ENCODE measurements around the gene ATF6. TPM values are rescaled to one million over a fixed set of nuclear protein-coding genes. Genes with fewer than 3 reads are reported as not detected.

Gene ATF6
- total and polyA plus RNA-seq, 2 of the 4 experiments (the other 2 are of a cell fraction): 12.2 to 17.6 TPM

DNA sequence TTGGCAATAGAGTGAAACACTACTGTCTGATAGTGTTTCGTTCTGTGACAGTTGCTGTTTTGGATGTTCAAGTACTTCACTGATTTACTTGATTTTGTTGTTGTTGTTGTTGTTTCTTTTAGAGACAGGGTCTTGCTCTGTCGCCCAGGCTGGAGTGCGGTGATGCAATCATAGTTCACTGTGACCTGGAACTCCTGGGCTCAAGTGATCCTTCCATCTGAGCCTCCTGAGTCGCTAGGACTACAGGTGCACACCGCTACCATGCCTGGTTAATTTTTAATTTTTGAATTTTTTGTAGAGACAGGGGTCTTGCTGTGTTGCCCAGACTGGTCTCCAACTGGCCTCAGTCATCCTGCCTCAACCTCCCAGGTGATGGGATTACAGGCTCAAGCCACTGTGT, 2.3 kb downstream of the ATF6 start:
- Histone ChIP-seq H3K36me3 (ENCODE audit: control insufficient read depth, insufficient read depth, low read length) (no peaks in the 10 kb centered on the region), H3K9ac (ENCODE audit: low read depth, low read length) (no peak overlapping the region), H4K20me1 (ENCODE audit: insufficient read depth, low read length) (peaks cover 3% of the 10 kb centered on the region; the same call in 1 of the 2 replicates), H3K4ac (ENCODE audit: low read depth, low read length) (no peak overlapping the region), H4K8ac (ENCODE audit: low read depth in 2 of 2, low read length in 2 of 2) (no peak overlapping the region), H3K27ac (ENCODE audit: insufficient read depth, low read length) (no peak overlapping the region), H2BK15ac (ENCODE audit: low read depth, low read length) (no peak overlapping the region), H4K91ac (ENCODE audit: insufficient read depth, low read depth, low read length) (no peak overlapping the region), H2AK5ac (ENCODE audit: low read depth, low read length) (no peak overlapping the region), H2BK20ac (ENCODE audit: low read depth, low read length) (no peak overlapping the region), H3K79me1 (ENCODE audit: low read depth in 1 of 2, low read length in 2 of 2) (peaks cover 9 to 50% of the 10 kb centered on the region in 2 experiments; a peak in 3 of 4 replicates), H3K56ac (ENCODE audit: extremely low read depth, insufficient read depth, low read length) (no peak overlapping the region), H3K18ac (ENCODE audit: low read depth, low read length) (no peak overlapping the region), H3K23ac (ENCODE audit: low read depth, low read length) (no peak overlapping the region; the same call in 1 of the 2 replicates), H3K27me3 (ENCODE audit: control insufficient read depth, insufficient read depth, low read length) (no peaks in the 10 kb centered on the region), H3K4me2 (ENCODE audit: low read depth, low read length) (no peak overlapping the region), H3K4me1 (ENCODE audit: control insufficient read depth, insufficient read depth, low read length) (no peaks in the 10 kb centered on the region), H3K14ac (replicated peaks; ENCODE audit: low read depth, low read length) (no peak overlapping the region), H3K4me3 (ENCODE audit: insufficient read depth, low read depth, low read length) (no peak overlapping the region), H2AK9ac (replicated peaks; ENCODE audit: low read depth, low read length, poor library complexity) (no peak overlapping the region), H2BK120ac (ENCODE audit: low read depth, low read length) (no peak overlapping the region), H3K9me1 (ENCODE audit: insufficient read depth, low read length) (peaks cover 2% of the 10 kb centered on the region; the same call in 1 of the 2 replicates), H2AFZ (replicated peaks; ENCODE audit: low read length, poor library complexity) (no peak overlapping the region), H2BK5ac (ENCODE audit: low read depth, low read length, poor library complexity, severe bottlenecking) (no peak overlapping the region), H3K9me3 (ENCODE audit: control insufficient read depth, insufficient read depth, low read length) (no peaks in the 10 kb centered on the region), H4K5ac (ENCODE audit: low read depth, low read length) (no peak overlapping the region)
- no TSS peak for BruUV-seq (replicated peaks)
- in situ Hi-C loops (cut with MboI; ENCODE audit: low sequenced_read_pairs) (no loop called here), intact Hi-C loops (cut with micrococcal nuclease) (loop anchor here (10.0 kb wide), 1 partner anchor 756 kb away; no protein-coding TSS in a partner anchor), dilution Hi-C loops (cut with HindIII; ENCODE audit: low sequenced_read_pairs, unreplicated experiment) (no loop called here)
- WGBS, 2 experiments (ENCODE audit: extremely low coverage in 2 of 2, insufficient read length in 1 of 2): 100% methylated on average over 2 of the region's 5 CpGs; no CpG with 5 or more reads in 1 of the 2 experiments
- CTCF ChIA-PET: no interaction called here
- TF ChIP-seq FOS (IDR thresholded peaks at IDR 0.05; ENCODE audit: low read depth, low read length) (no peak), BHLHE40 (IDR thresholded peaks at IDR 0.05; ENCODE audit: low read depth, low read length) (no peak), POLR2A (IDR thresholded peaks at IDR 0.05; ENCODE audit: low read depth, low read length) (no peak), MAFK (IDR thresholded peaks at IDR 0.05; ENCODE audit: low read depth, low read length) (no peak), MXI1 (IDR thresholded peaks at IDR 0.05; ENCODE audit: borderline replicate concordance, low read depth, low read length) (no peak), RCOR1 (IDR thresholded peaks at IDR 0.05; ENCODE audit: insufficient replicate concordance, low read length) (no peak), CEBPB (IDR thresholded peaks at IDR 0.05; ENCODE audit: low read depth, low read length) (peak; percentile 29; the same call in 1 of the 2 replicates)
- TF ChIP-seq, protein P1, sequence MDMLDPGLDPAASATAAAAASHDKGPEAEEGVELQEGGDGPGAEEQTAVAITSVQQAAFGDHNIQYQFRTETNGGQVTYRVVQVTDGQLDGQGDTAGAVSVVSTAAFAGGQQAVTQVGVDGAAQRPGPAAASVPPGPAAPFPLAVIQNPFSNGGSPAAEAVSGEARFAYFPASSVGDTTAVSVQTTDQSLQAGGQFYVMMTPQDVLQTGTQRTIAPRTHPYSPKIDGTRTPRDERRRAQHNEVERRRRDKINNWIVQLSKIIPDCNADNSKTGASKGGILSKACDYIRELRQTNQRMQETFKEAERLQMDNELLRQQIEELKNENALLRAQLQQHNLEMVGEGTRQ (IDR thresholded peaks at IDR 0.05; ENCODE audit: low read depth, low read length): no peak
- POLR2A ChIA-PET (ENCODE audit: unreplicated experiment): no interaction called here
- ATAC-seq (ENCODE audit: low read depth): no peak
- no peak for DNase-seq
